Mesenteric fat pad (tissue), 1 donor: ENCODE results near the gene HECTD4. TPM values are rescaled to one million over a fixed set of nuclear protein-coding genes. Genes with fewer than 3 reads are reported as not detected.

ENCODE experiments used
- DNase-seq: peaks from one replicate; pipeline ENCODE4 v3.0.0-alpha.2; 2020; ENCODE audit warnings: low spot score
- total RNA-seq: library from RNA; stranded (reverse); fragmentation: NEBNext Ultra II Directional; extraction: Animal tissue kit (Norgen Biotek cat#: 25700); gene quantifications from one replicate; pipeline ENCODE4 v1.2.1, GENCODE V29; 2021
- donor health status: DM: yes; HTN: yes; CAD: no.

The HECTD4 gene
- total RNA-seq, 1 donor from 2014 or later, result 37.0 TPM

GRCh38 chr12:112182499-112182898 is 199.7 kb downstream of the HECTD4 start:
- no peak for DNase-seq

- no peak for DNase-seq
These were observed 201.8 kb downstream of the HECTD4 start for GRCh38 chr12:112180422-112180821.

- DNase-seq, result peak; percentile 65
These were observed 202.3 kb downstream of the HECTD4 start for GRCh38 chr12:112179916-112180315.

GRCh38 chr12:112179341-112179740 is 202.9 kb downstream of the HECTD4 start:
- peak; percentile 82 for DNase-seq

- peak; percentile 86 for DNase-seq
These were observed 203.4 kb downstream of the HECTD4 start for GRCh38 chr12:112178796-112179195.

- peak; percentile 33 for DNase-seq
These were observed 205.8 kb downstream of the HECTD4 start for GRCh38 chr12:112176321-112177010.

- no peak for DNase-seq
These were observed 206.7 kb downstream of the HECTD4 start for GRCh38 chr12:112175361-112176155.

- DNase-seq, result no peak
These were observed 209.5 kb downstream of the HECTD4 start for GRCh38 chr12:112172556-112173324.

GRCh38 chr12:112170971-112171596 is 211.1 kb downstream of the HECTD4 start:
- peak; percentile 83 for DNase-seq

- DNase-seq, result peak; percentile 74
These were observed 211.9 kb downstream of the HECTD4 start for GRCh38 chr12:112170376-112170775.

- peak; percentile 78 for DNase-seq
These were observed 212.3 kb downstream of the HECTD4 start for GRCh38 chr12:112169966-112170365.

- DNase-seq, result peak; percentile 85
These were observed 212.9 kb downstream of the HECTD4 start for GRCh38 chr12:112169161-112169872.

- peak; percentile 64 for DNase-seq
These were observed 213.7 kb downstream of the HECTD4 start for GRCh38 chr12:112168561-112168971.

- DNase-seq, result peak; percentile 49
These were observed 214.3 kb downstream of the HECTD4 start for GRCh38 chr12:112167718-112168525.

- no peak for DNase-seq
These were observed 215.2 kb downstream of the HECTD4 start for GRCh38 chr12:112167031-112167461.

GRCh38 chr12:112166051-112167015 is 215.9 kb downstream of the HECTD4 start:
- peak; percentile 69 for DNase-seq

- no peak for DNase-seq
These were observed 216.6 kb downstream of the HECTD4 start for GRCh38 chr12:112165624-112166023.

GRCh38 chr12:112164011-112164660 is 218.1 kb downstream of the HECTD4 start:
- DNase-seq, result no peak
